ENCODE results near the gene TCP10L.
"Not testable (repeated sequence)": the region's sequence is repeated elsewhere in the genome, so short reads cannot be mapped to it uniquely, and the experiment has no call there.

The TCP10L gene

DNA sequence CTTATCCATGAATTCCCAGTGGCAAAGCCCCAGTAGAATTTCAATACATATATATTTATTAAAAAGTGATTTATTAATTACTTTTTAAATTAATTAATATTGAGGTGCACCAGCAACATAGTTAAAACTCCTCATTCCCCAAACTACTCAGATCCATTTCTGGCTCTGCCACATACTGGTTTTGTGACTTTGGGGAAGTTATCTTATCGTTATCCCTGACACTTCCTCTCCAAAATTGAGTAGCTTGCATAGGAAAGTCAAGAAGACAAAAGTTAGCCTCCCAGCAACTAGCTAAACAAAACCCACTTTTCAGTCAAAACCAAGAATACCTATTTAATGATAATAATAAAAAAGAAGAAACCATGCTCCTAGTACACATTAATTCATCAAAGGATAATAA lies 35.9 kb downstream of the TCP10L start:
- no peak for DNase-seq

DNA sequence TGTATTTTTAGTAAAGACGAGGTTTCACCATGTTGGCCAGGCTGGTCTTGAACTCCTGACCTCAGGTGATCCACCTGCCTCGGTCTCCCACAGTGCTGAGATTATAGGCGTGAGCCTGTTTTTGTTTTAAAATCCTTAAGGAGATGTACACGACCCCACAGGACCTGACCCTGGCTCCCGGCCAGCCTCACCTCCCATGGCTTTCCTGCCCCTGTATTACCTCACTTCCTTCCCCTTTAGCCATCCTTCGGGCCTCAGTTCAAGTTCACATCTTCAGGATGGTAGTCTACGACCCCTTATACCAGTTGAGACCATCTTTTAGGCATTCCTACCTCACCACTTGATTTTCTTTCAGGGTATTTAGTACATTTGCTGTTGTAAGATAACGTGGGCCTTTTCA lies 36.3 kb downstream of the TCP10L start:
- DNase-seq: no peak

DNA sequence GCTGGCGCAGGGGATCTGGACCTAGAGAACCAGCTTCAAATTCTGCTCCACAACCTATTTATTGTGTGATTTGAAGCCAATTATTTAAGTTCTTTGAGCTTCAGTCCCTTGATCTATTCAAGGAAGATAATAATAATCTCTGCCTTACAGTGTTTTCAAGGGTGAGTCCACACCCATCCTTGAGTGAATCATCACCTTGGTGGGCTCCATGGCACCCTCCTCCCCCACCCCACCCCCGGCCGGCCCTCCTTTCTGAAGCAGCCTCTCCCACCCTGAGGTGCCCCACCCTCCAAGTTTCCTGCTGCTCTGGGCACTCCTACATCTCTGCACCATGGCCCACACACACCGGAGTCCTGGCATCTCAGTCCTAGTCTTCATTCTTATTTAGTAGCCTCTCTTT lies 38.3 kb downstream of the TCP10L start:
- DNase-seq: no peak

DNA sequence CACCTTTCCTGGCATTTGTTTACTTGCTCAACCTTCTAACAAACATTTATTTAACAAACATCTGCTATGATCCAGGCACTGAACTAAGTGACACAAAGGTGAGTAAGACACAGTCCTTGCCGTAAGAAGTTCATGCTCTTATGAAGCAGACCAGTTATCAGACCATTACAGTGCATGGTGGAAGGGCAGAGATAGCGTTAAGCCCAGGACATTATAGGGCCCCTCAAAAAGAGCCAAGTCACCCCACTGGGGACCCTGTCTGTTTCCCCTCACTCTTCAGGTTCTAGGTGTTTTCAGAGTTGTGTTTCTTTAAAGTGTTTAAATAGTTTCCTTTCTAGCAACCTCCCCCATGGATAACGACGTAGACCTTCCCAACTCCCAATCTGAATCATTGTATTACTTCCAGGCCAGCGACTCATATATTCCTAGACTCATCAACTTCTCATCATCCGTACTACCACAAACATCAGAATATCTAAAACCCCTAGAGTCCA lies 39.3 kb downstream of the TCP10L start:
- DNase-seq: no peak

DNA sequence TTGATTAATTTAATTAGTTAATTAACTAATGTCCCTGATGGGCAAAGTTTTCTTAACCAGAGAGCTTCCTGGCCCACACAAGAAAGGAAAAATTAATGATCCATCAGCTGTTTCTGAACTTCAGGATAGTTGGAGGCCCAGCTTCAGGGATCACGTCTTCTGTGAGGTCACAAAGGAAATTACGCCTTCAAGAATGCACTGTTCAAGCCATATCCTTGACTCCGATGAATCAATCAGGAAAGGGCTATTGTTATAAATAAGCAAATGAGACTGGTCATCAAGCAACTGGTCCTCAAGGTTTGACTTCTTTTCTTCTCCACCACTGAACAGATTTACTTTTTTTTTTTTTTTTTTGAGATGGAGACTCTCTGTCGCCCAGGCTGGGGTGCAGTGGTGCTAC lies 40.6 kb downstream of the TCP10L start:
- no peak for DNase-seq

GRCh38 chr21:32543975-32544374 lies 41.3 kb downstream of the TCP10L start:
- DNase-seq: no peak

DNA sequence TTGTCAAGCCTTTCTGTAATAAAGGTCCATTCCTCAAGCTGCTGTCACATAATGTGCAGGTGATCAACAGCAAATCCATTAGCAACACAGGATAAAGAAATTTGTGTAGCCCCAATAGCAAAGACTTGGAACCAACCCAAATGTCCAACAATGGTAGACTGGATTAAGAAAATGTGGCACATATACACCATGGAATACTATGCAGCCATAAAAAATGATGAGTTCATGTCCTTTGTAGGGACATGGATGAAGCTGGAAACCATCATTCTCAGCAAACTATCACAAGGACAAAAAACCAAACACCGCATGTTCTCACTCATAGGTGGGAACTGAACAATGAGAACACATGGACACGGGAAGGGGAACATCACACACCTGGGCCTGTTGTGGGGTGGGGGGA lies 42.3 kb downstream of the TCP10L start:
- DNase-seq: not testable (repeated sequence)

- DNase-seq: no peak
Measured at GRCh38 chr21:32539378-32539777, 45.9 kb downstream of the TCP10L start.

GRCh38 chr21:32538147-32538792 lies 47.1 kb downstream of the TCP10L start:
- no peak for DNase-seq

DNA sequence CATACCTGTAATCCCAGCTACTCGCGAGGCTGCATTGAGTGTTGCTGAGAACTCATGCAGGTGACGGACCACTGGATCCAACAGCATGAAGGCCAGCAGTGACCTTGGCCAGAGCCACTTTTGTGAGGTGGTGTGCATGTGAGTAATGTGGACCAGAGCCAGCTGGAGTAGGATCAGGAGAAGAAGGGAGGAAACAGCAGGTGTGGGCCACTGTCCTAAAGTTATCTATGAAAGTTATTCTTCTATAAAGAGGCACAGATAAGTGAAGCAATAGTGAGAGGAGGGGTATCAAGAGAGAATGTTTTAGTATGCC lies 47.8 kb downstream of the TCP10L start:
- DNase-seq: no peak

GRCh38 chr21:32535612-32536011 lies 49.7 kb downstream of the TCP10L start:
- no peak for DNase-seq

GRCh38 chr21:32534113-32534512 lies 51.2 kb downstream of the TCP10L start:
- no peak for DNase-seq

GRCh38 chr21:32533611-32534010 lies 51.7 kb downstream of the TCP10L start:
- DNase-seq: no peak

DNA sequence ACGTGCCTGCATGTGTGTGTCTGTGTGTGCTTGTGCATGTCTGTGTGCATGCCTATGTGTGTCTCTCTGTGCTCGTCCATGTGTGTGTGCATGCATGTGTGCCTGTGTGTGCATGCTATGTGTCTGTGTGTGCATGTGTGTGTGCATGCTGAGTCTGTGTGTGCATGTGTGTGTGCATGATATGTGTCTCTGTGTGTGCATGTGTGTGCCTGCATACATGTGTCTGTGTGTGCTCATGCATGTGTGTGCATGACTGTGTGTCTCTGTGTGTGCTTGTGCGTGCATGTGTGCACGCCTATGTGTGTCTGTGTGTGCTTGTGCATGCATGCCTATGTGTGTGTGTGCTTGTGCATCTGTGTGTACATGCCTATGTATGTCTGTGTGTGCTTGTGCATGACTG lies 52.3 kb downstream of the TCP10L start:
- no peak for DNase-seq

DNA sequence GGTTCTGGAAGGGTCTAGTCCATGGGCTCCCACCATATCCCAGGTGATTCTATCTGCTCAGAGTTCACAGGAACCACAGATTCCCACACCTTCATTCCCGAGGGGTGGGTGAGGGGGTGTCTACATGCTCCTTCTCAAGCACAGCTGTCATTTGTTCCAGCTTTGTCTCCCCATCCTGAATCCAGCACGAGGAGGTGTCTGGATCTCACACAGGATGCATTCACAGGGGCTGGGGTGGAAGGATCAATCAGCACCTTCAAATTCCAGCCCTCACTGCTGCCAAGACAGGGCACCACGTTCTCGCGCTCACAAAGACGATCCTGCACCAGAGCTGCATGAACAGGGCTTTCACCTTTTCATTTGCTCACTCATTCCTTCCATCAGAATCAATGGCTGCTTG lies 52.7 kb downstream of the TCP10L start:
- DNase-seq: no peak

DNA sequence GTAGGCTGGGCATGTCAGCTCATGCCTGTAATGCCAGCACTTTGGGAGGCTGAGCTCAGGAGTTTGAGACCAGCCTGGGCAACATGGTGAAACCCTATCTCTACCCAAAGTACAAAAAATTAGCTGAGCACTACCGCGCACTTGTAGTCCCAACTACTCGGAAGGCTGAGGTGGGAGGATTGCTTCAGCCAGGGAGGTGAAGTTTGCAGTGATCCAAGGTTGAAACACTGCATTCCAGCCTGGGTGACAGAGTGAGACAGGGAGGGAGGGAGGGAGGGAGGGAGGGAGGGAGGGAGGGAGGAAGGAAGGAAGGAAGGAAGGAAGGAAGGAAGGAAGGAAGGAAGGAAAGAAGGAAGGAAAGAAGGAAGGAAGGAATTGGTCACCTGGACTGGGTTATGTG lies 53.8 kb downstream of the TCP10L start:
- peak; percentile 12 for DNase-seq

DNA sequence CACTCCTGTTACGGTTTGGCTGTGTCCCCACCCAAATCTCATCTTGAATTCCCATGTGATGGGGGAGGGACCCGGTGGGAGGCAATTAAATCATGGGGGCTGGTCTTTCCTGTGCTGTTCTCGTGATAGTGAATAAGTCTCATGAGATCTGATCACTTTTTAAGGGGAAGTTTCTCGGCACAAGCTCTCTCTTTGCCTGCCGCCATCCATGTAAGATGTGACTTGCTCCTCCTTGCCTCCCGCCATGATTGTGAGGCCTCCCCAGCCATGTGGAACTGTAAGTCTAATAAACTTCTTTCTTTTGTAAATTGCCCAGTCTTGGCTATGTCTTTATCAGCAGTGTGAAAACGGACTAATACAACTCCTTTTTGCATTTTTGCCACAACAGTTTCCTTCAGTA lies 54.5 kb downstream of the TCP10L start:
- DNase-seq: peak; percentile 13

DNA sequence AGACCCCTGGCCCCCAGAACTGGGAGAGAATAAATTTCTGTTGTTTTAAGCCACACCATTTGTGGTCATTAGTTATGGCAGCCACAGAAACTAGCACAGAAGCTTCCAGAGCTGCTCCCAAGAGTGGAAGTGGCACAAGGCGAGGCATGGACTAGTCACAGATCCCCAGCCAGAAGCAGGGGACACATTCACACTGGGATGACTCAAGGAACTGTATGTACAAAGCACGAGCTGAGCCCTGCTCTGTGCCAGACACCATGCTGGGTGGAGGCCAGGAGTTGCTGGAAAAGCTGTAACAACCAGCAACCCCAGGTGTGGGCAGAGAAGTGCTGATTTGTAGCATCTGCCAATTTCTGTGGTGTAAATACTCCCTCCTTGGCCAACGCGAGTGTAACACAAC lies 55.6 kb downstream of the TCP10L start:
- no peak for DNase-seq

DNA sequence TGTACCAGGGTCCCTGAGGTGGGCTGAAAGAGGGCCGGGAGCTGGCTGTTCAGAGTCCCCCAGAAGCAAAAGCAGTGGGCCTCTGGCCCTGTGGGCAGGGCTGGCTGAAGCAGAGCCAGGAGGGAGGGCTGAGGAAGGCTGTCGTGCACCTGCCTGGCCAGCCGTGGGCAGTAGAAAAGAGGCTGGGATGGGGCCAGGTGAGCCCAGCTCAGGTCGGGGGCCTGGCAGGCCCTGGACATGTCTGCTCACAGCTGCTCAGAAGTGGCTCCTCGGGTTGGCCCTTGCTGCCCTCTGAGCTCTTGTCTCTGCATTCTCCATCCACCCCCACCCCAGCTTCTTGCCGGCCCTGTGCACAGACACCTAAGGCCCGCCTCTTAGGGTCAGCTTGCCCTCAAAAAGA lies 60.0 kb downstream of the TCP10L start:
- no peak for DNase-seq

DNA sequence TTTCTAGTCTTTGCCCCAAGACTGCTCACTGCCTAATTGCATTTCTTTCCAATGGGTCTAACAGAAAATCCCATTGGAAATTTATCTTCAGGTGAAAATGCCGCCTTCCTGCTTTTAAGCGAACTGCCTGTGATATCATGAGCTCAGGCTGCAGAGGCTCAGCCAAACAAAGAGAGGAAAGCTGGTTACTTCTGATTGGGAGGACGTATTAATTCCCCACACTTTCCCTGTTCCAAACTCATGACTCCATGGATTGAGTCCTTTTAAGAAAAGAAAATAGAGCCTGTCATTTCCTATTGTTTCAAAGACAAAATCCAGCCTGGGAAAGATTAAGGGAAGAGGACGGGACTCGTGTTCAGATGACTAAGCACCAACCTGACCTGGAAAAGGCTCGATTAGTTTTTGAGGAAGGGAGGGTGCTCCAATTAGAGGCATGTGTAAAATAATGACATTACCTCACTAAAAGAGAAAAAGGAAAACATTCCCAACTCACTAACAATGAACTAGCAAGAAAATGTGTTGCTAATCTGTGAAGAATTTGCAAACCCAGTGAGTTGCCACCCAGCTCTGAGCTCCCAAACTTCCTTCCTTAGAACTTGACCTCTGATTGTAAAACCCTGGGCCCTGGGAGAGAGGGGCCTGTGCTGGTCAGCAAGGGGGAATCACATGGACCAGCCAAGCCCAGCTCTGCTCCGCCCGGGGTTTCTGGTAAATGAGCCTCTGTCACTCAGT lies 61.2 kb downstream of the TCP10L start:
- no peak for DNase-seq

Data from activated CD8-positive, alpha-beta memory T cell treated with anti-CD3 and anti-CD28 coated beads, Interleukin-2, amount 50 U/mL, for 48 hours (primary cell).